HG03378 (cell line): Measurements from ENCODE around the gene IL34.

Experiments used
- ATAC-seq: cut with Tn5 transposase; IDR thresholded peaks from one replicate; pipeline ENCODE4 v1.9.1; 2021; ENCODE audit warnings: mild to moderate bottlenecking, moderate library complexity; ENCODE audit not compliant: unreplicated experiment

Gene IL34

GRCh38 chr16:70700101-70701020 is 54.0 kb downstream of the IL34 start:
- ATAC-seq, result no peak

- no peak for ATAC-seq
These were observed 54.7 kb downstream of the IL34 start for GRCh38 chr16:70701036-70701435.

- ATAC-seq, result no peak
These were observed 55.2 kb downstream of the IL34 start for GRCh38 chr16:70701596-70701995.

- no peak for ATAC-seq
These were observed 55.6 kb downstream of the IL34 start for GRCh38 chr16:70701998-70702397.

- ATAC-seq, result no peak
These were observed 56.3 kb downstream of the IL34 start for GRCh38 chr16:70702624-70703023.

GRCh38 chr16:70703041-70703834 is 56.9 kb downstream of the IL34 start:
- no peak for ATAC-seq

- ATAC-seq, result no peak
These were observed 57.5 kb downstream of the IL34 start for GRCh38 chr16:70703835-70704381.

GRCh38 chr16:70704586-70704985 is 58.2 kb downstream of the IL34 start:
- no peak for ATAC-seq

- ATAC-seq, result no peak
These were observed 58.7 kb downstream of the IL34 start for GRCh38 chr16:70705056-70705455.

GRCh38 chr16:70706948-70707465 is 60.6 kb downstream of the IL34 start:
- ATAC-seq, result no peak

- no peak for ATAC-seq
These were observed 62.2 kb downstream of the IL34 start for GRCh38 chr16:70708366-70709246.

- no peak for ATAC-seq
These were observed 63.1 kb downstream of the IL34 start for GRCh38 chr16:70709457-70709856.

GRCh38 chr16:70709942-70710341 is 63.6 kb downstream of the IL34 start:
- no peak for ATAC-seq
